ENCODE measurements around the gene C7.

GRCh38 chr5:40985501-40985900, 76.2 kb downstream of the C7 start:
- no peak for TF ChIP-seq CTCF (IDR thresholded peaks at IDR 0.05; ENCODE audit: low read depth, low read length)
- no peak for TF ChIP-seq MAX (IDR thresholded peaks at IDR 0.05; ENCODE audit: low read depth, low read length)
- no peak for TF ChIP-seq MYC (IDR thresholded peaks at IDR 0.05; ENCODE audit: low read depth, low read length)

Measured in NB4 (cell line).